Tibial nerve (tissue), 3 donors: Measurements from ENCODE around the gene KMT2B.

Source experiments
- POLR2A ChIP-seq, 2 donors: fragments of 450-650 bp; IDR thresholded peaks; one replicate each; pipeline ENCODE4 v1.6.1; 2017; ENCODE audit warnings: antibody characterized with exemption in 2 of 2, mild to moderate bottlenecking in 2 of 2, moderate library complexity in 2 of 2
- TF ChIP-seq, protein P1 (sequence below), 5 experiments: fragments of 200-600 bp in 3 of 5; fragments of 450-650 bp in 2 of 5; sonication (generic) in 3 of 5; IDR thresholded peaks; one replicate each; pipeline ENCODE4 v1.5.1; 2016 to 2019; ENCODE audit warnings: antibody characterized with exemption in 5 of 5, mild to moderate bottlenecking in 3 of 5, moderate library complexity in 2 of 5

- TF ChIP-seq, protein P1, sequence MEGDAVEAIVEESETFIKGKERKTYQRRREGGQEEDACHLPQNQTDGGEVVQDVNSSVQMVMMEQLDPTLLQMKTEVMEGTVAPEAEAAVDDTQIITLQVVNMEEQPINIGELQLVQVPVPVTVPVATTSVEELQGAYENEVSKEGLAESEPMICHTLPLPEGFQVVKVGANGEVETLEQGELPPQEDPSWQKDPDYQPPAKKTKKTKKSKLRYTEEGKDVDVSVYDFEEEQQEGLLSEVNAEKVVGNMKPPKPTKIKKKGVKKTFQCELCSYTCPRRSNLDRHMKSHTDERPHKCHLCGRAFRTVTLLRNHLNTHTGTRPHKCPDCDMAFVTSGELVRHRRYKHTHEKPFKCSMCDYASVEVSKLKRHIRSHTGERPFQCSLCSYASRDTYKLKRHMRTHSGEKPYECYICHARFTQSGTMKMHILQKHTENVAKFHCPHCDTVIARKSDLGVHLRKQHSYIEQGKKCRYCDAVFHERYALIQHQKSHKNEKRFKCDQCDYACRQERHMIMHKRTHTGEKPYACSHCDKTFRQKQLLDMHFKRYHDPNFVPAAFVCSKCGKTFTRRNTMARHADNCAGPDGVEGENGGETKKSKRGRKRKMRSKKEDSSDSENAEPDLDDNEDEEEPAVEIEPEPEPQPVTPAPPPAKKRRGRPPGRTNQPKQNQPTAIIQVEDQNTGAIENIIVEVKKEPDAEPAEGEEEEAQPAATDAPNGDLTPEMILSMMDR (IDR thresholded peaks at IDR 0.05), result no peak
- TF ChIP-seq POLR2A (IDR thresholded peaks at IDR 0.05), result no peak
These were observed 7.5 kb downstream of the KMT2B start for GRCh38 chr19:35725216-35725861.
